ENCODE results near the gene IL16.

- TF ChIP-seq NFYB (IDR thresholded peaks at IDR 0.05; ENCODE audit: extremely low read depth, insufficient read length) (no peak), ATF6 (CRISPR knock-in tag; IDR thresholded peaks at IDR 0.05) (no peak), CEBPB (tag; IDR thresholded peaks at IDR 0.05) (no peak)
These were observed 45.3 kb upstream of the IL16 start for GRCh38 chr15:81151389-81151788.
